SU-DHL-6 (cell line): ENCODE data around the gene RPRD1B.

Experiments used
- H2AFZ ChIP-seq: fragments of 200-600 bp; sonication (generic); 2 replicates; pipeline ENCODE4 v1.6.1; 2014; ENCODE audit warnings: low read depth, mild to moderate bottlenecking, moderate library complexity, mixed read lengths, antibody characterized with exemption, low read length; ENCODE audit not compliant: severe bottlenecking
- H3F3A ChIP-seq: fragments of 200-600 bp; shearing (Covaris generic); 2 replicates; pipeline ENCODE4 v1.6.0; 2016; ENCODE audit warnings: antibody characterized with exemption, mild to moderate bottlenecking; ENCODE audit not compliant: insufficient read depth
- H3K27ac ChIP-seq: fragments of 200-600 bp; sonication (generic); 2 replicates; pipeline ENCODE4 v1.5.1; 2016; ENCODE audit warnings: low read depth, mild to moderate bottlenecking, low read length, moderate library complexity, mixed read lengths
- H3K27me3 ChIP-seq: fragments of 200-600 bp; sonication (generic), shearing (Covaris generic); 2 replicates; pipeline ENCODE4 v1.6.0; 2014; ENCODE audit warnings: mild to moderate bottlenecking, low read length
- H3K36me3 ChIP-seq: fragments of 200-600 bp; sonication (generic); 2 replicates; pipeline ENCODE4 v1.6.1; 2014; ENCODE audit warnings: mild to moderate bottlenecking, low read length, mixed read lengths
- H3K4me2 ChIP-seq: fragments of 300-600, 200-600 bp; shearing (Covaris generic), sonication (generic); 2 replicates; pipeline ENCODE4 v1.6.0; 2014; ENCODE audit warnings: low read length, low read depth, mild to moderate bottlenecking; ENCODE audit not compliant: poor library complexity, severe bottlenecking
- H3K4me3 ChIP-seq: fragments of 200-600 bp; sonication (generic); 2 replicates; pipeline ENCODE4 v1.5.1; 2014; ENCODE audit warnings: antibody characterized with exemption, low read length, mild to moderate bottlenecking, mixed read lengths; ENCODE audit not compliant: insufficient read depth, poor library complexity, severe bottlenecking
- H3K79me2 ChIP-seq: fragments of 200-600 bp; sonication (generic); 2 replicates; pipeline ENCODE4 v1.6.1; 2014; ENCODE audit warnings: mild to moderate bottlenecking, low read length, moderate library complexity; ENCODE audit not compliant: insufficient read depth
- H3K9ac ChIP-seq: fragments of 200-600 bp; sonication (generic); 2 replicates; pipeline ENCODE4 v1.7.0; 2014; ENCODE audit warnings: mild to moderate bottlenecking, low read length
- H3K9me2 ChIP-seq: fragments of 200-600 bp; sonication (generic); replicated peaks from 2 replicates; pipeline ENCODE4 v1.6.1; 2014; ENCODE audit warnings: low read length; ENCODE audit not compliant: insufficient read depth
- H3K9me3 ChIP-seq: fragments of 200-600 bp; sonication (generic); 2 replicates; pipeline ENCODE4 v1.6.1; 2014; ENCODE audit warnings: low read length, mixed read lengths; ENCODE audit not compliant: insufficient read depth
- H4K20me1 ChIP-seq: fragments of 200-600 bp; sonication (generic); 2 replicates; pipeline ENCODE4 v1.6.1; 2014; ENCODE audit warnings: low read depth, mild to moderate bottlenecking, antibody characterized with exemption, low read length, moderate library complexity, mixed read lengths
- CTCF ChIP-seq: fragments of 200-600 bp; sonication (generic); IDR thresholded peaks from one replicate; pipeline ENCODE4 v1.5.1; 2017; ENCODE audit warnings: antibody characterized with exemption, mild to moderate bottlenecking, low read length, moderate library complexity; ENCODE audit not compliant: insufficient read depth, poor library complexity, severe bottlenecking
- EZH2phosphoT487 ChIP-seq: fragments of 200-600 bp; sonication (generic), shearing (Covaris generic); conservative IDR thresholded peaks from 2 replicates; pipeline ENCODE4 v1.6.1; 2018; ENCODE audit warnings: mild to moderate bottlenecking, antibody characterized with exemption, low read length, moderate library complexity, mixed read lengths

RPRD1B gene

GRCh38 chr20:38117205-38117604, 83.7 kb downstream of the RPRD1B start:
- H3K4me2 ChIP-seq, result no peak overlapping the region
- no peak overlapping the region for H3K27ac ChIP-seq
- TF ChIP-seq EZH2phosphoT487 (no peak), CTCF (no peak)
- H3K4me3 ChIP-seq, result no peak overlapping the region
- H3K9me2 ChIP-seq, result no peaks in the 10 kb centered on the region
- no peaks in the 10 kb centered on the region for H4K20me1 ChIP-seq
- no peaks in the 10 kb centered on the region for H3K79me2 ChIP-seq
- no peak overlapping the region for H2AFZ ChIP-seq
- no peaks in the 10 kb centered on the region for H3K9me3 ChIP-seq
- H3K9ac ChIP-seq, result no peak overlapping the region
- H3K27me3 ChIP-seq, result no peaks in the 10 kb centered on the region
- H3F3A ChIP-seq, result no peaks in the 10 kb centered on the region
- no peaks in the 10 kb centered on the region for H3K36me3 ChIP-seq

DNA sequence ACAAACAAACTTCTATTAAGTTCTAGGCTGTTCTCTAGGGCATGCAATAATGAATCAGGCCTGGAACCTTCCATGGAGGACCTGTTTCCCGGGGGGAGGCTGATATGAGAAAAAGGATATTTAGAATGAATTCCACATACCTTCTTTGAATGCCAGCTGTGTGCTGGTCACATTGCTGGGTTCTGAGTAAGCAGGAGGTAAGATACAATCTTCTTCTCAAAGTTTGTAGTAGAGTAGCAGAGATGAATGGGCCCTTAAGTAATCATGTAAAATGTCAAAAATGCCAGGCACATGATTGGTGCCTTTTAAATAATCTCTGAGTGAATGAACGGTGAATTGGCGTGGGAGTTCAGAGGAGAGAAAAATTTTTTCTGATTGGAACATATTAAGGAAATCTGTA, 84.1 kb downstream of the RPRD1B start:
- Histone ChIP-seq H4K20me1 (no peaks in the 10 kb centered on the region), H3K9me3 (no peaks in the 10 kb centered on the region), H3K36me3 (no peaks in the 10 kb centered on the region), H3K9ac (no peak overlapping the region), H3F3A (no peaks in the 10 kb centered on the region), H2AFZ (no peak overlapping the region), H3K9me2 (no peaks in the 10 kb centered on the region), H3K27me3 (no peaks in the 10 kb centered on the region), H3K4me3 (no peak overlapping the region), H3K4me2 (no peak overlapping the region), H3K79me2 (no peaks in the 10 kb centered on the region), H3K27ac (no peak overlapping the region)
- no peak for TF ChIP-seq CTCF
- no peak for TF ChIP-seq EZH2phosphoT487

GRCh38 chr20:38119446-38119845, 85.9 kb downstream of the RPRD1B start:
- no peaks in the 10 kb centered on the region for H3K9me2 ChIP-seq
- no peaks in the 10 kb centered on the region for H4K20me1 ChIP-seq
- no peak for TF ChIP-seq CTCF
- no peak for TF ChIP-seq EZH2phosphoT487
- no peak overlapping the region for H3K9ac ChIP-seq
- no peak overlapping the region for H3K4me2 ChIP-seq
- no peaks in the 10 kb centered on the region for H3K36me3 ChIP-seq
- H3K4me3 ChIP-seq, result no peak overlapping the region
- H3K27ac ChIP-seq, result no peak overlapping the region
- H3K9me3 ChIP-seq, result no peaks in the 10 kb centered on the region
- H3F3A ChIP-seq, result no peaks in the 10 kb centered on the region; the same call in 1 of the 2 replicates
- H2AFZ ChIP-seq, result no peak overlapping the region
- H3K79me2 ChIP-seq, result no peaks in the 10 kb centered on the region
- H3K27me3 ChIP-seq, result no peaks in the 10 kb centered on the region
